Osteoblast (primary cell): ENCODE data around the gene CTRB2. TPM values are rescaled to one million over a fixed set of nuclear protein-coding genes. Genes with fewer than 3 reads are reported as not detected.

Experiments
- DNase-seq: peaks from one replicate; pipeline ENCODE4 v3.0.0; 2011; ENCODE audit warnings: low spot score, mixed read lengths; ENCODE audit not compliant: insufficient read length; ENCODE audit errors: missing footprints
- H2AFZ ChIP-seq: 2 replicates; pipeline ENCODE4 v1.6.0; 2011; ENCODE audit warnings: mild to moderate bottlenecking, low read length
- H3K27ac ChIP-seq: 2 replicates; pipeline ENCODE4 v1.5.1; 2011; ENCODE audit warnings: mild to moderate bottlenecking, low read depth, low read length, moderate library complexity
- H3K27me3 ChIP-seq: 2 replicates; pipeline ENCODE4 v1.6.0; 2012; ENCODE audit warnings: mild to moderate bottlenecking, control low read depth, inconsistent platforms, low read length, moderate library complexity; ENCODE audit not compliant: insufficient read depth
- H3K36me3 ChIP-seq: 2 replicates; pipeline ENCODE4 v1.5.1; 2011; ENCODE audit warnings: mild to moderate bottlenecking, low read length, control low read depth, moderate library complexity; ENCODE audit not compliant: insufficient read depth
- H3K4me1 ChIP-seq: 2 replicates; pipeline ENCODE4 v1.5.1; 2011; ENCODE audit warnings: mild to moderate bottlenecking, low read length, control low read depth, moderate library complexity; ENCODE audit not compliant: insufficient read depth
- H3K4me2 ChIP-seq: 2 replicates; pipeline ENCODE4 v1.6.0; 2011; ENCODE audit warnings: mild to moderate bottlenecking, low read length; ENCODE audit not compliant: insufficient read depth
- H3K4me3 ChIP-seq: fragments of 200-600 bp; sonication (generic); 3 replicates; pipeline ENCODE4 v1.5.1; 2012; ENCODE audit warnings: mild to moderate bottlenecking, low read length, inconsistent platforms; ENCODE audit not compliant: insufficient read depth
- H3K79me2 ChIP-seq: 2 replicates; pipeline ENCODE4 v1.6.0; 2012; ENCODE audit warnings: mild to moderate bottlenecking, low read length, control low read depth, inconsistent platforms; ENCODE audit not compliant: insufficient read depth
- H3K9me3 ChIP-seq: 2 replicates; pipeline ENCODE4 v1.5.1; 2011; ENCODE audit warnings: low read depth, low read length, control low read depth
- H4K20me1 ChIP-seq: 2 replicates; pipeline ENCODE4 v1.6.0; 2012; ENCODE audit warnings: mild to moderate bottlenecking, low read length, control low read depth; ENCODE audit not compliant: insufficient read depth
- CTCF ChIP-seq: IDR thresholded peaks from 2 replicates; pipeline ENCODE4 v1.5.1; 2011; ENCODE audit warnings: mild to moderate bottlenecking, low read depth, low read length, moderate library complexity; ENCODE audit errors: extremely low read depth
- total RNA-seq: library from RNA; depleted of rRNA; stranded (reverse); fragments of >200 nt; gene quantifications from 2 replicates; pipeline ENCODE4 v1.2.3, GENCODE V29; 2012

The CTRB2 gene
- total RNA-seq, 1 donor = not detected

- Histone ChIP-seq H4K20me1 (peaks cover 81% of the 10 kb centered on the region), H3K27ac (peak overlapping the region; percentile 99), H3K4me3 (peak overlapping the region; percentile 92), H3K4me1 (peaks cover 85% of the 10 kb centered on the region), H3K9me3 (no peaks in the 10 kb centered on the region), H3K27me3 (no peaks in the 10 kb centered on the region), H3K36me3 (peaks cover 7% of the 10 kb centered on the region), H2AFZ (no peak overlapping the region), H3K79me2 (peaks cover 95% of the 10 kb centered on the region), H3K4me2 (peak overlapping the region; percentile 97)
- peak; percentile 99 for DNase-seq
- no peak for TF ChIP-seq CTCF
Observed at GRCh38 chr16:75250809-75251279, 43.9 kb upstream of the CTRB2 start.

- peaks cover 7% of the 10 kb centered on the region for H3K36me3 ChIP-seq
- H3K27ac ChIP-seq = peak overlapping the region; percentile 99
- H3K27me3 ChIP-seq = no peaks in the 10 kb centered on the region
- no peaks in the 10 kb centered on the region for H3K9me3 ChIP-seq
- DNase-seq = peak; percentile 97
- peak overlapping the region; percentile 97 for H3K4me2 ChIP-seq
- peaks cover 85% of the 10 kb centered on the region for H3K4me1 ChIP-seq
- peaks cover 81% of the 10 kb centered on the region for H4K20me1 ChIP-seq
- H2AFZ ChIP-seq = no peak overlapping the region
- peak overlapping the region; percentile 92 for H3K4me3 ChIP-seq
- TF ChIP-seq CTCF = no peak
- peaks cover 93% of the 10 kb centered on the region for H3K79me2 ChIP-seq
Observed at GRCh38 chr16:75250089-75250808, 43.3 kb upstream of the CTRB2 start.

GRCh38 chr16:75249441-75249840 is 42.5 kb upstream of the CTRB2 start:
- Histone ChIP-seq H3K9me3 (no peaks in the 10 kb centered on the region), H2AFZ (no peak overlapping the region), H3K27me3 (no peaks in the 10 kb centered on the region), H3K36me3 (peaks cover 7% of the 10 kb centered on the region), H4K20me1 (peaks cover 76% of the 10 kb centered on the region), H3K79me2 (peaks cover 93% of the 10 kb centered on the region), H3K27ac (peak overlapping the region; percentile 99), H3K4me1 (peaks cover 85% of the 10 kb centered on the region), H3K4me2 (peak overlapping the region; percentile 97), H3K4me3 (peak overlapping the region; percentile 92)
- peak; percentile 86 for DNase-seq
- no peak for TF ChIP-seq CTCF

- Histone ChIP-seq H3K4me3 (peak overlapping the region; percentile 92), H3K9me3 (no peaks in the 10 kb centered on the region), H3K36me3 (peaks cover 13% of the 10 kb centered on the region), H3K4me1 (peaks cover 85% of the 10 kb centered on the region), H2AFZ (no peak overlapping the region), H3K4me2 (peak overlapping the region; percentile 97), H3K79me2 (peaks cover 93% of the 10 kb centered on the region), H4K20me1 (peaks cover 73% of the 10 kb centered on the region), H3K27me3 (no peaks in the 10 kb centered on the region), H3K27ac (peak overlapping the region; percentile 99)
- DNase-seq = peak; percentile 95
- TF ChIP-seq CTCF = no peak
Observed at GRCh38 chr16:75248536-75249380, 41.8 kb upstream of the CTRB2 start.
